ENCODE results near the gene CSGALNACT2. TPM values are rescaled to one million over a fixed set of nuclear protein-coding genes. Genes with fewer than 3 reads are reported as not detected.
"Not testable (repeated sequence)": the region's sequence is repeated elsewhere in the genome, so short reads cannot be mapped to it uniquely, and the experiment has no call there.

CSGALNACT2 gene
- total RNA-seq, 1 experiment from 2014 or later: 1.3 TPM

- DNase-seq (ENCODE audit: low spot score): no peak
Measured at GRCh38 chr10:43216931-43217562, 78.8 kb downstream of the CSGALNACT2 start.

DNA sequence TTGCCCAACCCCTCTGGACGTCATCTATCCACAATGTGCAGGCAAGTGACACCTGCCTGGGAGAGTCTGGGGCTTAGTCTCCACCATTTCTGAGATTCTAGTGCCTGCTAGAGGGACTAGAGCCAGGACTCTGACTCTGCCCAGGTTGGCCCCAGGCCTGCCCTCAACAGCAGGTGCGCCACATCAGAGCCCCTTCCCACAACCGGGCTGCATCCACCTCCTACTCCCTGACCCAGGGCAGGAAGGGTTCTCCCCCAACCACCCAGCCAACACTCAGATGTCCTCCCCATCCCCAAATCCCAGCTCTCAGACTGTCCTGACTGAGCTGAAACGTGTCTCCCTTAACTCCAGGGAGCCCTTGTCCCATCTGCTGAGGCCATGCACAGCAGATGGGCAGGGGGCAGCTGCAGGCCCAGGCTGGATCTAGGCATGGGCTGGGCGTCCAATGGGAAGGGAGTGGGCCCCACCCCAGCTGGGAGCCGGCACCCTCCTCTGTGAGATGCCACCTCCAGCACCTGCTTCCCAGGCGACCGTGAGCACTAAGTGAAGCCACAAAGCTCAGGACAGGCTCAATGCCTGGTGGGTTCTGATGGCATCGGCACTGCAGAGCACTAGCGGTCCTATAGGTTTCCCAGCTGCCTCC is 79.4 kb downstream of the CSGALNACT2 start:
- DNase-seq (ENCODE audit: low spot score): no peak

- no peak for DNase-seq (ENCODE audit: low spot score)
Measured at GRCh38 chr10:43218206-43218950, 80.1 kb downstream of the CSGALNACT2 start.

DNA sequence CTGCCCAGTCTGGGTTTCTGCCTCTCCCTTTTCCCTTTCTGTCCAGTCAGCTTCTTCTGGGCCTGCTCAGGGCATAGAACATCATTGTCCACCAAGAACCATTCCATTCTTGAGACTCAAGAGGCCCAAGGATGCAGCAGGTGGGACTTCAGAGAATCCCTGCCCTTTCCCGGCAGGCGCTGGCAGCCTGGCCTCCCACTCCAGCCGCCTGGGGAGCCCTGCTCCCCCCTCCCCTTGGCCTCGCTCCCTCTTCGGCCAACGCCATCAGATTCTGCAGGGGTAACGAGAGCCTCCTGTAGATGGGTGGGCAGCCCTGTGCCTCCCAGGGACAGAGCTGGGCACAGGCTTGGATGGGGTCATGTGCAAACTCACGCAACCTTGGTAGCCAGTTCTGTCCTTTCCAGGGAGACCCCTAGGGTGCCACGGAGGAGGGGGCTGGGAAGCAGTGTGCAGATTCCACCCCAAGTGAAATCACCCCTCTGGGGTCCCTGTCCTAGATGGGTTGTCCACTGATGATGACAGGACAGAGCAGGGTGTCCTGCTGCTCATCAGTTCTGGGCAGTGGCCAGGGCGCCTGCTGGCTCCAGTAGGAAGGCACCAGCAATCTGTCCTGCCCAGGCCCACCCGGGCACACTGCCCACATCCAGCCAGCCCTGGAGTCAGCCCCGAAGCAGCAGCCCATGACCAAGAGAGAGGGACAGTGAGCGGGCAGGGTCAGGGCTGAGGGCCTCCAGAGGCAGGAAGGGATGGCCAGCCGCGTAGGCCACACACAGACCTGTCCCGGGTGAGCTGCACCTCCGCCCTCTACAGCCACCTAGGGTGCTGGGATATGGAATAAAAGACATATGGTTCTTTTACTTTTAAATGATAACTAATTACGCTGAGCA is 80.9 kb downstream of the CSGALNACT2 start:
- no peak for DNase-seq (ENCODE audit: low spot score)

DNA sequence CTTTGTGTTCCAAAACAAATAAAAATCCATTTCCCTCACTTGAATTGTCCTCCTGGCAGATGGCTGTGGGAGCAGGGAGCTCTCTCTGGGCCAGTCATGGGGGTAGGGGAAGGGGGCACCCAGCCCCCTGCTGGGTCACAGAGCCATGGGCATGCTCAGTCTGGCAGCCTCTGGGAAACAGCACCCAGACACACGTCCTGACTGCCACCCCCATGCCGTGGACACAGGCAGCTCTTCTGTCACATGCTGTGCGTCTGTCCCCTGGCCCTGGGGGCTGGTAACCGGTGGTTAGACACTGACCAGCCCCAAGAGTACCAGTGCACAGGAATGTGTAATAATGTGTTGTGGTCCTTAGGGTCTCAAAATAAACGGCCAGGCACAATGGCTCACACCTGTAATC is 81.6 kb downstream of the CSGALNACT2 start:
- DNase-seq (ENCODE audit: low spot score): no peak

DNA sequence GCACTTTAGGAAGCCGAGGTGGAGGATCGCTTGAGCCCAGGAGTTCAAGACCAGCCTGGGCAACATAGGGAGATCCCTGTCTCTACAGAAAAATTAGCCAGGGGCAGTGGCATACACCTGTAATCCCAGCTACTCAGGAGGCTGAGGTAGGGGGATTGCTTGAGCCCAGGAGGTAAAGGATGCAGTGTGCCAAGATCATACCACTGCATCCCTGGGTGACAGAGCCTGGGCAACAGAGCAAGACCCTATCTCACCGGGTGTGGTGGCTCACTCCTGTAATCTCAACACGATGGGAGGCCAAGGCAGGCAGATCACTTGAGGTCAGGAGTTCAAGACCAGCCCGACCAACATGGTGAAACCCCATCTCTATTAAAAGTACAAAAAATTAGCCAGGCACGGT is 82.0 kb downstream of the CSGALNACT2 start:
- not testable (repeated sequence) for DNase-seq (ENCODE audit: low spot score)

DNA sequence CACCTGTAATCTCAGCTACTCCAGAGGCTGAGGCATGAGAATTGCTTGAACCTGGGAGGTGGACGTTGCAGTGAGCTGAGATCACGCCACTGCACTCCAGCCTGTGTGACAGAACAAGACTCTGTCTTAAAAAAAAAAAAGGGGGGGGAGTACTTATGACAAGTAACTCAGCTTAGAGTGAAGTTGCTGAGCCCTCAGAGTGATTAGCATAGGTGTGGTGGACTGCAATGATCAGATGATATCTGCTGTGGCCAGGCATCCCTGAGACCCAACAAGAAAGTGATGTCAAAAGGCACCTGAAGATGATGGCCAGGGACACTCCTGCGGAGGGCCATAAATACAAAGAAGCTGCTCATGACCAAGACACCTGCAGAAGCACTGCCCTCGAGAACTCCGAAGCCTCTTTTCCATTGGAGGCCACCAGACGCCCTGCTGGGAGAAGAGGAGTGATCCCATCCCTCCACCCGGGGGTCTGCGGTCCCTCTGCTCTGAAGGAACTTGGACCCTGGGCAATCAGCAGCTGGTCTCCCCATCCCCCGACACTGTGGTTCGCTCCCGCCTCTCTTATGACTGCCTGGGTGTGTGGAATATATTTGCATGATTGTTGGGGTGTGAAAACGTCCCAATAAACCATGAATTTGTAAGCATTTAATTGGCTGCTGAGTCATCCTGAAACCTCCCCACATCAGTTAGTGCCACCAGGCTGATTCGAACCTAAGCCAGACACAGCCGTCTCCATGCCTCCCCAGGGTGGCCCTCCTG is 82.6 kb downstream of the CSGALNACT2 start:
- DNase-seq (ENCODE audit: low spot score): no peak

DNA sequence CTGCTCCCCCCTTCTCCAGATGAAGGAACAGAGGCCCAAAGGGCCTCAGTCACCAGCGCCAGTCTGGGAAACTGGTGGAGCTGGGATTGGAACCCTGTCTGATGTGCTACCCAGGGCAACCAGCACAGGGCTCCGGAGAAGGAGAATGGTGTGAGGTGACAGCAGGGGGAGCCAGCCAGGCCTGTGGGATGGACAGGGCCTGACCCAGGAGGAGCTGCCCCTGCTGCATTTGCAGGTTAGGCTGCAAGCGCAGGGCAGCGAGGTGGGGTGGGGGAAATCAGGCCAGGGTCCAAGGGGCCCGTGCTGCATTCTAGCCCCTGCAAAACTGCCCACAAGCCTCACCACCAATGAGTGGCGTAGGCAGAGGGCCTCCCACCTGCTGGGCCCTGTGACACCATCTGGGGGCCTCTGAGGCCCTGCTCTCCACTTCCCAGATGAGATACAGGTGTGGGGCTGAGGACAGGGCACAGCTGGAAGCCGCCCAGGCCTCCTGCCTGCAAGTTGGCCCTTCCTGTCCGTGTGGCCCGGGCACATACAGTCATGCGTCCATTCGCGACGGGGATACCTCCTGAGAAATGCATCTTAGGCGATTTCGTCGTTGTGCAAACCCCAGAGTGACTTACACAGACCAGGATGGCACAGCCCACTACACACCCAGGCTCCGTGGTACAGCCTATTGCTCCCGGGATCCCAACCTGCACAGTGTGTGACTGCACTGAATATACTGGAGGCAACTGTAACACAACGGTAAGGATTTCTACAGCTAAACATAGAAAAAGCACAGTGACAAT is 83.4 kb downstream of the CSGALNACT2 start:
- DNase-seq (ENCODE audit: low spot score): peak; percentile 29

DNA sequence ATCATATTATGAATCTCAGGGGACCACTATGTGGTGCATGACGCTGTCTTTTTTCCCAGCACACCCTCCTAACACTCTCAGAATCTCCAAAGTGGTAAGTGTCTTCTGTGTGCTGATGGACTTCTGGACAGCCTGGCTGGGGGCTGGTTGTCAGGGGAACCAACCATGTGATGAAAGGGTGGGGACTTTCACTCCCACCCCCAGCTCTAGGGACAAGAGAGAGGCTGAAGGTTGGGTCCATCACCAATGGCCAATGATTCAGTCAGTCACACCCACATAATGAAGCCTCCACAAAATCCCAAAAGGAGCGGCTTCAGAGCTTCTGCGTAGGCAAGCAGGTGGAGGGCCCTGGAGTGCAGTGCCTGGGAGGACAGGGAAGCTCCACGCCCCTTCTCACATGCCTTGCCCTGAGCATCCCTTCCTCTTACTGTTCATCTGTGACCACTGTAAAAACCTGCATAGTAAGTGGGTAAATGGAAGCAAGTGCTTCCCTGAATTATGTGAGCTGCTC is 84.0 kb downstream of the CSGALNACT2 start:
- DNase-seq (ENCODE audit: low spot score): no peak

- no peak for DNase-seq (ENCODE audit: low spot score)
Measured at GRCh38 chr10:43223056-43223455, 84.8 kb downstream of the CSGALNACT2 start.

DNA sequence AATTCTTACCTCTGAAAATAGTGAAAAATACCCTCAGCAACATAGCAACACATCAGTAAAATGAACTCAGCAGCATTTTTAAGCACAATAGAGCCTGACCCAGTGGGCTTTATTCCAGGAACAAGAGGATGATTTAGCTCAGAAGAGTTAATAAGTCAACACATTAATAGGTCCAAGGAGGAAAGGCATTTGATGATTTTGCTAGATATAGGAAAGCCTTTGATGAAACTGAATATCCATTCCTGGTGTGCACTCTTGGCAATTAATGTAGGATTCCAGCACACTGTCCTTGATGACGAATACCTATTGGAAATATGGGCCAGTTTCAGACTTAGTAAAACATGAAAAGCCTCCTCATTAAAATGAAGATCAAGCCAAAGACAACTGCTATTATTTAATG is 86.1 kb downstream of the CSGALNACT2 start:
- peak; percentile 7 for DNase-seq (ENCODE audit: low spot score)

GRCh38 chr10:43225004-43225786 is 87.0 kb downstream of the CSGALNACT2 start:
- DNase-seq (ENCODE audit: low spot score): no peak

- DNase-seq (ENCODE audit: low spot score): no peak
Measured at GRCh38 chr10:43225787-43226153, 87.5 kb downstream of the CSGALNACT2 start.

GRCh38 chr10:43226441-43226840 is 88.2 kb downstream of the CSGALNACT2 start:
- DNase-seq (ENCODE audit: low spot score): no peak

DNA sequence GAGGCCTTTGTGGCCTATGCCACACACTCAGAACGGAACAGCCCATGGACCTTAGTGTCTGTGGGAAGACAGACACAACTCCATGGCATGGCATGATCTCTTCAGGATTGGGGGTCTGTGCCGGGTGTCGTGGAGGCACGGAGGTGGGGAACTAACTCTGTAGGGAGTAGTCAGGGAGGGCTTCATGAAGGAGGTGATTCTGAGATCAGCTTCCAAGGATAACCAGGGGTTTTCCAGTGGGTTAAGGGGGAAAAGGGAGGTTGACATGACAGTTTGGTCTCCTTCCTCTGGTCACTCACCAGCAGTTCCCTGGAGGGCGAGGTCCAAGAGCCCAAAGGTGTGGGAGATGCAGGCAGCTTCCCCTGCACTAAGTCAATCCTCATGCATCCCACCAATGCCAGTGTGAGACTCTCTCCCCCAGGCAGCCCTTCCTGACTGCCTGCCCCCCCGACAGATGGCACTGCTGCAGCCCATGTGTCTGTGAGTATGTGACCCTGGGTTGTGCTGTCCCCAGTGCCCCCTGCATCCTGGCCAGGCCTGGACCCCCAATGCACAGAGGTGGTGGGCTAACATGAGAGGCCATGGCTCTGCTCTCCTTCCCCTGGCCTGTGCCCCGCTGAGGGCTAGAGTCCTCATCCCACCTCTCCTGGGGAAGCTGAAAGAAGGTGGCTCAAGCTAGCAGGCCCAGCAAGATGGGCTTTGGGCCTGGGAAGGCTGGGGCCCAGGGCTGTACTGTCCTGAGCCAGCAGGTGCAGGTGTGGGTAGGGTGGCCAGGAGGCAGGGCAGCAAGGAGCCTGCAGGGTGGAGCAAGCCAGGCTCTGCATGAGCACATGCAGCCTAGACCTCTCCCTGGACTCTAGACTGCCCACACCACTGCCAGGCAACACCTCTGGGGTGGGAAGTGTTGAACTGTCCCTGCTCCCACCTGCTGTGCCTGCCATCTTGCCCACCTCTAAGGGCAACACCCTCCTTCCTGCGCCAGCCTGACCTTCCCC is 88.9 kb downstream of the CSGALNACT2 start:
- no peak for DNase-seq (ENCODE audit: low spot score)

DNA sequence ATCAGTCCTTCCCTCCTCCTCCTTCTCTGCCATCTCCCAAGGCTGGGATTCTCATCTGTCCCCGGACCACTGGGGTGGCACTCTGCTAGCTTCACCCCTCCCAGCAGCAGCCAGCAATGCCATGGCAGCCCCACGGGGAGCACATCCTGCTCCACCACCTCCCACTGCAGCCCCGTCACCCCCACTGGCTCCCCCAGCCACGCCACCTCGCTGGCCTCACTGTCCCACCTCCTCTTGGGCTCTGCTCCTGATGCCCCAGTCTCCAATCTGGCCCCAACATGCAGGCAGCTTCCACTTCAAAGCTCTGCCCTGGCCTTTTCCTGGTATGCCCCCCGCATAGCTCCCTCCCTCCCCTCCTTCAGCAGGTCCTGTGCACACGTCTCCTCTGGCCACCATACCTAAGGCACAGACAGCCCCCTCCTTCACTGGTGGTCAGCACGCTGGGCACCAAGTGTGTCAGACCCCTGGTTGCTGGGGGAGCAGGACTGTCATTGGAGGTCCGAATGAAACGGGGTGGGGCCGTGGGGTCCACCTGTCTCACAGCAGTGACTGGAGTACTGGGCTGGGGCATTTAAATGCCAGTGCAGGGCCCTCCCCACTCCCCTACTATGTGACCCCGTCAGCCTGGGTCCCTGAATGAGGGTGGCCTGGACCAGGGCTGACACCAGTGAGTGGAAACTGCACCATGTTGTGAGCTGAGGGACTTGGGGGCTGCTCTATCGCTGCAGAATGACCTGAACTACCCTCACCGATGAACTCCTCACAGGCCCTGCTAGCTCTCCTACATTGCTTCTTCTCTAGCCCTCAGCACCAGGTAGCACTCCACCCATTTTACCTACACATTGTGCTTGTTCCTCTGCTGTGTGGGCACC is 89.9 kb downstream of the CSGALNACT2 start:
- DNase-seq (ENCODE audit: low spot score): no peak

DNA sequence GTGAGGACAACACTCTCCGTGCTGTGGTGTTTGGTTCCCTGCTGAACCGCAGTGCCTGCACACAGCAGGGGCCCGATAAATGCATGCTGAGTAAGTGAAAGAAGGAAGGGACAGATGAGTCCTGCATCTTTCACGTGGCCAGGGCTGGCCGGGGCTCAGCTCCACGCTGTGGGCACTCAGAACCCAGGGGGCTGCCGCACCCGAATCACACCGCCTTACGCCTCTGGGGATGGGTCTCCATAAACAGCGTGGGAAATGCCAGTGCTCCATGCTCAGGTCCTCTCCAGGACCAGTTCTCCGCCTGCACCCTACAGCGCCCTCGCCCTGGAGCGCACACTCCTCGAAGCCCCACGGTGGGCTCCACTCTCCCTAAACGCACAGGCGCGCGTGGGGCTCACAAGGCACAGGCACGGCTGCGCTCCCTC is 90.5 kb downstream of the CSGALNACT2 start:
- no peak for DNase-seq (ENCODE audit: low spot score)
